Measurements from ENCODE around the gene CNIH1. TPM values are rescaled to one million over a fixed set of nuclear protein-coding genes. Genes with fewer than 3 reads are reported as not detected.

CNIH1 gene
- total and polyA plus RNA-seq, 7 donors, result 97.6 to 261 (median 147) TPM

DNA sequence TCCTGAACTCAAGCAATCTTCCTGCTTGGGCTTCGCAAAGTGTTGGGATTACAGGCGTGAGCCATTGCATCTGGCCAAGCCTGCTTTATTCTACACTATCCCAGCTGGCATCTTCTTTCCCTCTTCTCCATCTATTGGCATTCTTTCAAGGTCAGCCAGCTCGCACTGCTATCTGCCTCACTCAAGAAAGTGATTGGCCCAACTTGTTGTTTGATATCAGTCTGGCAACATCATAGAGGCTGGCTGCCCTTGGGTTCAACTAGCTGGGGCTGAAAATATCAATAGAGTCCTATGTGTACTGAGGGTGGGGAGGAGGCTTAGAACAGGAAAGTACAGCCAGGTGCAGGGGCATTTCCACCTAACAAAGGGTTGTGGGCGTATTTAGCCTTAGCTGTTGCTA, 30.5 kb upstream of the CNIH1 start:
- H3K27me3 ChIP-seq, result no peaks in the 10 kb centered on the region
- H3K4me3 ChIP-seq, result no peak overlapping the region
- 62 to 91% methylated on average over 4 of the region's 4 CpGs for WGBS, 2 donors
- peaks cover 0 to 5% (median 0%) of the 10 kb centered on the region in 4 donors for H3K9me3 ChIP-seq
- H3K27ac ChIP-seq, result no peak overlapping the region
- intact Hi-C loops (cut with DNase I), result no loop called here
- TF ChIP-seq POLR2AphosphoS5 (IDR thresholded peaks at IDR 0.05), result no peak
- no peak for TF ChIP-seq EP300 (IDR thresholded peaks at IDR 0.05)
- TF ChIP-seq, protein P1, sequence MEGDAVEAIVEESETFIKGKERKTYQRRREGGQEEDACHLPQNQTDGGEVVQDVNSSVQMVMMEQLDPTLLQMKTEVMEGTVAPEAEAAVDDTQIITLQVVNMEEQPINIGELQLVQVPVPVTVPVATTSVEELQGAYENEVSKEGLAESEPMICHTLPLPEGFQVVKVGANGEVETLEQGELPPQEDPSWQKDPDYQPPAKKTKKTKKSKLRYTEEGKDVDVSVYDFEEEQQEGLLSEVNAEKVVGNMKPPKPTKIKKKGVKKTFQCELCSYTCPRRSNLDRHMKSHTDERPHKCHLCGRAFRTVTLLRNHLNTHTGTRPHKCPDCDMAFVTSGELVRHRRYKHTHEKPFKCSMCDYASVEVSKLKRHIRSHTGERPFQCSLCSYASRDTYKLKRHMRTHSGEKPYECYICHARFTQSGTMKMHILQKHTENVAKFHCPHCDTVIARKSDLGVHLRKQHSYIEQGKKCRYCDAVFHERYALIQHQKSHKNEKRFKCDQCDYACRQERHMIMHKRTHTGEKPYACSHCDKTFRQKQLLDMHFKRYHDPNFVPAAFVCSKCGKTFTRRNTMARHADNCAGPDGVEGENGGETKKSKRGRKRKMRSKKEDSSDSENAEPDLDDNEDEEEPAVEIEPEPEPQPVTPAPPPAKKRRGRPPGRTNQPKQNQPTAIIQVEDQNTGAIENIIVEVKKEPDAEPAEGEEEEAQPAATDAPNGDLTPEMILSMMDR (IDR thresholded peaks at IDR 0.05), result no peak
- no peak for TF ChIP-seq POLR2A (IDR thresholded peaks at IDR 0.05)
- H3K4me1 ChIP-seq, result peaks cover 0 to 27% (median 13%) of the 10 kb centered on the region in 4 donors
- peaks cover 0 to 4% (median 0%) of the 10 kb centered on the region in 4 donors for H3K36me3 ChIP-seq
- no peak for DNase-seq

DNA sequence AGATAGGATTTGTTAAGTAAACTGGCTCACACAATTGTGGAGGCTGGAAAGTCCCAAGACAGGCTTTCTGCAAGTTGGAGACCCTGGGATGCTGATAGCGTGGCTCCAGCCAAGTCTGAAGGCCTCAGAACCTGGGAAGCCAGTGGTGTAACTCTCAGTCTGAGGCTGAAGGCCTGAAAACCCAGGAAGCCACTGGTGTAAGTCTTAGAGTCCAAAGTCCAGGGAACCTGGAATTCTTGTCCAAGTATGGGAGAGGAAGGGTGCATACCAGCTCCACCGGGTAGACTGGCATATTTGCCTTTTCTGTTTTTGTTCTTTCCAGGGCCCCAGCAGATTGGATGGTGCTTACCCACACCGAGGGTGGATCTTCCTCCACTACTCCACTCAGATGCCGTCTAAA, 29.5 kb upstream of the CNIH1 start:
- Histone ChIP-seq H3K4me3 (no peak overlapping the region), H3K36me3 (peaks cover 0 to 4% (median 0%) of the 10 kb centered on the region in 4 donors), H3K27ac (no peak overlapping the region), H3K27me3 (no peaks in the 10 kb centered on the region), H3K9me3 (peaks cover 0 to 5% (median 0%) of the 10 kb centered on the region in 4 donors), H3K4me1 (peaks cover 0 to 27% (median 13%) of the 10 kb centered on the region in 4 donors)
- intact Hi-C loops (cut with DNase I), result no loop called here
- no peak for DNase-seq
- 54 to 84% methylated on average over 4 of the region's 4 CpGs for WGBS, 2 donors
- TF ChIP-seq EP300 (IDR thresholded peaks at IDR 0.05) (no peak), POLR2AphosphoS5 (IDR thresholded peaks at IDR 0.05) (no peak), POLR2A (IDR thresholded peaks at IDR 0.05) (no peak)
- TF ChIP-seq, protein P1 (IDR thresholded peaks at IDR 0.05), result no peak

DNA sequence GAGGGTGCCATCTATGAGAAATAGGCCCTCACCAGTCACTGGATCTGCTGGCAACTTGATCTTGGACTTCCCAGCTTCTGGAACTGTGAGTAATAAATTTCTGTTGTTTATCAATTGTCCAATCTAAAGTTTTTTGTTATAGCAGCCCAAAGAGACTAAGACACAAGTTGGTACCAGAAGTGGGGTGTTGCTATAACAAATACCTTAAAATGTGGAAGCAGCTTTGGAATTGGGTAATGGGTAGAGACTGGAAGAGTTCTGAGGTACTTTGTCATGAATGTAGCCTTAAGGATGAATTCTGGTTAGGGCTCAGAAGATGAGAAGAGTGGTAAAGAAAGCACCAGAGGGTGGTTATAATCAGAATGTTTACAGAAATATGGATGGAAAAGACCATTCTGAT, 26.1 kb upstream of the CNIH1 start:
- no peak for DNase-seq
- H3K27me3 ChIP-seq, result no peaks in the 10 kb centered on the region
- H3K4me3 ChIP-seq, result no peak overlapping the region
- no peak overlapping the region for H3K27ac ChIP-seq
- peaks cover 0 to 5% (median 0%) of the 10 kb centered on the region in 4 donors for H3K9me3 ChIP-seq
- intact Hi-C loops (cut with DNase I), result no loop called here
- H3K36me3 ChIP-seq, result no peaks in the 10 kb centered on the region
- TF ChIP-seq POLR2A (IDR thresholded peaks at IDR 0.05), result no peak
- TF ChIP-seq, protein P1 (IDR thresholded peaks at IDR 0.05), result no peak
- no peak for TF ChIP-seq EP300 (IDR thresholded peaks at IDR 0.05)
- no peak for TF ChIP-seq POLR2AphosphoS5 (IDR thresholded peaks at IDR 0.05)
- no peaks in the 10 kb centered on the region for H3K4me1 ChIP-seq

DNA sequence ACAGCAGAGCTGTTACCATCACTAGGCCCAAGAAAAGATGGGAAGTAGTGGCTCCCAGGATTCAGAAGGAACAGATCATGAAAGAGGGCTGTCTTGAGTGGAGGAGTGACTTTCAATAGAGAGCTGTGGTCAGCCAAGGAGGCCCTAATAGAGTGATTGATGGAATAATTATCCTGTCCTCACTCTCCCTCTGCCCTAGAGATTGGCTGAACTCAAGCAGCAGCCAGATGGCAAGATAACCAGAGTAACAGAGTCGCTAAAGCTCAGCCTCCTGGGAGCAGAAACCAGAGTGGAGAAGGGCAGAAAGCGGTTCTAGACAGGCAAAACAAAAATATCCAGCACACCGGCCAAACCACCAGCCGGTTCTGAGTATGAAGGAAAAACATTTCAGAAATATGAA, 24.5 kb upstream of the CNIH1 start:
- TF ChIP-seq, protein P1 (IDR thresholded peaks at IDR 0.05), result no peak
- TF ChIP-seq POLR2A (IDR thresholded peaks at IDR 0.05) (no peak), EP300 (IDR thresholded peaks at IDR 0.05) (no peak), POLR2AphosphoS5 (IDR thresholded peaks at IDR 0.05) (no peak)
- H3K4me3 ChIP-seq, result no peak overlapping the region
- WGBS, 2 donors, result 83 to 93% methylated on average over 4 of the region's 4 CpGs
- no peak overlapping the region for H3K27ac ChIP-seq
- no peak for DNase-seq
- H3K9me3 ChIP-seq, result peaks cover 0 to 5% (median 0%) of the 10 kb centered on the region in 4 donors
- no peaks in the 10 kb centered on the region for H3K27me3 ChIP-seq
- no peaks in the 10 kb centered on the region for H3K36me3 ChIP-seq
- no peaks in the 10 kb centered on the region for H3K4me1 ChIP-seq
- intact Hi-C loops (cut with DNase I), result no loop called here

DNA sequence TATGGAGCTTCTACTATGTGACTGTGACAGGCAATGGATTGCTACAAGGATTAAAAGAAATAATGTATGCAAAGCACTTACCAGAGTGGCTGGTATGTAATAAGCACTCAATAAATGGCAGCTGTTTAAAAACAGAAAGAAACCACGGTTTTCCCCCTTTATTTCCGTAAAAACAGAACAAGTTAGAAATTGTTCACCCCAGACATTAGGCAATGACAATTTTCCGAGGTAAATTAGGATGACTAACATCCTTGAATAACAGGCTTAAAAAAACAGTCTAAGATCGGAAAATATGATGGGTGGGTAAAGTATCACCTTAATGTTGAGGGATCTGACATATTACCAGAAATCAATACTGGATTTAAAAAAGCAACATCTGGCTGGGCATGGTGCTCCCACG, 20.9 kb upstream of the CNIH1 start:
- no peaks in the 10 kb centered on the region for H3K4me1 ChIP-seq
- no peaks in the 10 kb centered on the region for H3K36me3 ChIP-seq
- H3K4me3 ChIP-seq, result no peak overlapping the region
- DNase-seq, result no peak
- H3K27ac ChIP-seq, result no peak overlapping the region
- WGBS, 2 donors, result 82% methylated on average over 5 of the region's 5 CpGs
- H3K27me3 ChIP-seq, result no peaks in the 10 kb centered on the region
- TF ChIP-seq POLR2AphosphoS5 (IDR thresholded peaks at IDR 0.05), result no peak
- H3K9me3 ChIP-seq, result peaks cover 0 to under 1% (median 0%) of the 10 kb centered on the region in 4 donors
- intact Hi-C loops (cut with DNase I), result no loop called here

All from sigmoid colon (tissue), 7 donors.